Measurements from ENCODE around the gene FAU. TPM values are rescaled to one million over a fixed set of nuclear protein-coding genes. Genes with fewer than 3 reads are reported as not detected.

FAU gene
- total and polyA plus RNA-seq, 2 experiments from 2014 or later: 546 to 1,183 TPM

GRCh38 chr11:65112546-65113360 is 9.2 kb downstream of the FAU start:
- peak; percentile 78 for TF ChIP-seq CTCF (IDR thresholded peaks at IDR 0.05; ENCODE audit: low read depth, low read length)
- peak overlapping the region; percentile 71 for H3K27ac ChIP-seq
- DNase-seq (ENCODE audit: low read depth in 1 of 2, low spot score in 1 of 2): peak in 1 of 2 donors; percentile 73

GRCh38 chr11:65111744-65112545 is 10.0 kb downstream of the FAU start, which contains the start of gene TM7SF2:
TM7SF2 (plus strand) TSS chr11:65111872; CDS start chr11:65112016, 144 bp downstream.
- DNase-seq (ENCODE audit: low read depth in 1 of 2, low spot score in 1 of 2): peak; percentile 92 to 99
- H3K27ac ChIP-seq: peak within 1 kb of the TSS; percentile 71

More at GRCh38 chr11:65112546-65113360, 9.2 kb downstream of the FAU start:
- Histone ChIP-seq H3K4me1 (ENCODE audit: low read depth) (peaks cover 13% of the 10 kb centered on the region), H3K36me3 (no peaks in the 10 kb centered on the region), H3K27me3 (no peaks in the 10 kb centered on the region), H3K4me3 (peak overlapping the region; percentile 89), H3K9me3 (ENCODE audit: low read depth) (no peaks in the 10 kb centered on the region)

GRCh38 chr11:65111159-65111743 is 10.7 kb downstream of the FAU start:
- H3K27me3 ChIP-seq: no peaks in the 10 kb centered on the region
- no peak overlapping the region for H3K4me3 ChIP-seq
- H3K27ac ChIP-seq: no peak overlapping the region
- no peak for DNase-seq (ENCODE audit: low read depth in 1 of 2, low spot score in 1 of 2)
- H3K4me1 ChIP-seq (ENCODE audit: low read depth): peaks cover 13% of the 10 kb centered on the region
- no peak for TF ChIP-seq CTCF (IDR thresholded peaks at IDR 0.05; ENCODE audit: low read depth, low read length)
- no peaks in the 10 kb centered on the region for H3K9me3 ChIP-seq (ENCODE audit: low read depth)
- H3K36me3 ChIP-seq: no peaks in the 10 kb centered on the region

More at GRCh38 chr11:65111744-65112545, 10.0 kb downstream of the FAU start, which contains the start of gene TM7SF2:
- H3K9me3 ChIP-seq (ENCODE audit: low read depth): no peaks in the 10 kb centered on the region
- H3K4me3 ChIP-seq: peak within 1 kb of the TSS; percentile 89
- H3K4me1 ChIP-seq (ENCODE audit: low read depth): peaks cover 13% of the 10 kb centered on the region
- no peaks in the 10 kb centered on the region for H3K36me3 ChIP-seq
- no peaks in the 10 kb centered on the region for H3K27me3 ChIP-seq
- TF ChIP-seq CTCF (IDR thresholded peaks at IDR 0.05; ENCODE audit: low read depth, low read length): no peak

- no peaks in the 10 kb centered on the region for H3K27me3 ChIP-seq
- no peak overlapping the region for H3K4me3 ChIP-seq
- peak; percentile 84 to 86 for DNase-seq (ENCODE audit: low read depth in 1 of 2, low spot score in 1 of 2)
- peaks cover 13% of the 10 kb centered on the region for H3K4me1 ChIP-seq (ENCODE audit: low read depth)
- no peak overlapping the region for H3K27ac ChIP-seq
- TF ChIP-seq CTCF (IDR thresholded peaks at IDR 0.05; ENCODE audit: low read depth, low read length): peak; percentile 99
- no peaks in the 10 kb centered on the region for H3K36me3 ChIP-seq
- H3K9me3 ChIP-seq (ENCODE audit: low read depth): no peaks in the 10 kb centered on the region
Observed at GRCh38 chr11:65110354-65110861, 11.5 kb downstream of the FAU start.

Measured in cardiac muscle cell (in vitro differentiated cells and primary cell).